Measurements from ENCODE around the gene C15orf40.

GRCh38 chr15:82943176-82943575, 68.3 kb downstream of the C15orf40 start:
- TF ChIP-seq CTCF (IDR thresholded peaks at IDR 0.05; ENCODE audit: low read depth, low read length) (peak; percentile 10), POLR2A (IDR thresholded peaks at IDR 0.05; ENCODE audit: extremely low read depth, insufficient read length) (no peak)

Data from NB4 (cell line).